Vagina (tissue), 2 donors: ENCODE measurements around the gene DNAH10. TPM values are rescaled to one million over a fixed set of nuclear protein-coding genes. Genes with fewer than 3 reads are reported as not detected.

Experiments
- DNase-seq, 2 donors: peaks; one replicate each; pipeline ENCODE4 v3.0.0-alpha.2; 2017; ENCODE audit errors: extremely low spot score in 2 of 2
- H3K27ac ChIP-seq: fragments of 200-600 bp; sonication (generic); one replicate; pipeline ENCODE4 v1.5.1; 2019
- H3K27me3 ChIP-seq: fragments of 200-600 bp; sonication (generic); one replicate; pipeline ENCODE4 v1.5.1; 2019
- H3K36me3 ChIP-seq, 2 donors: fragments of 200-600 bp; sonication (generic); one replicate each; pipeline ENCODE4 v1.5.1; 2017 to 2019
- H3K4me1 ChIP-seq: fragments of 200-600 bp; sonication (generic); one replicate; pipeline ENCODE4 v1.5.1; 2019
- H3K4me3 ChIP-seq, 2 donors: fragments of 200-600 bp; sonication (generic); 1 replicate in 1 of 2; 2 replicates in 1 of 2; pipeline ENCODE4 v1.5.1; 2016 to 2019
- H3K9me3 ChIP-seq: fragments of 200-600 bp; sonication (generic); one replicate; pipeline ENCODE4 v1.5.1; 2019
- POLR2A ChIP-seq, 2 donors: fragments of 450-650 bp; IDR thresholded peaks; one replicate each; pipeline ENCODE4 v1.6.1; 2017; ENCODE audit warnings: antibody characterized with exemption in 2 of 2, mild to moderate bottlenecking in 2 of 2, moderate library complexity in 2 of 2
- POLR2AphosphoS5 ChIP-seq, 2 donors: sonication (generic); formaldehyde crosslinking; IDR thresholded peaks; one replicate each; pipeline ENCODE4 v1.9.0; 2017; ENCODE audit warnings: antibody characterized with exemption in 2 of 2, mild to moderate bottlenecking in 2 of 2, low read depth in 1 of 2; ENCODE audit not compliant: insufficient read depth in 1 of 2
- intact Hi-C: fragments of 100-400 bp; cut with DNase I; formaldehyde crosslinking; loops from one replicate; pipeline ENCODE4 v1.15.1; 2023
- total RNA-seq: library from RNA; depleted of rRNA; stranded (reverse); fragments of >200 nt; gene quantifications from one replicate; pipeline ENCODE4 v1.2.3, GENCODE V29; 2016
- TF ChIP-seq, protein P1 (sequence below), 3 experiments: fragments of 450-650 bp in 2 of 3; fragments of 200-600 bp in 1 of 3; sonication (generic) in 1 of 3; IDR thresholded peaks; one replicate each; pipeline ENCODE4 v1.5.1; 2017 to 2019; ENCODE audit warnings: antibody characterized with exemption in 3 of 3, mild to moderate bottlenecking in 2 of 3, moderate library complexity in 2 of 3

The DNAH10 gene
- total RNA-seq, 1 donor from 2014 or later = not detected

DNA sequence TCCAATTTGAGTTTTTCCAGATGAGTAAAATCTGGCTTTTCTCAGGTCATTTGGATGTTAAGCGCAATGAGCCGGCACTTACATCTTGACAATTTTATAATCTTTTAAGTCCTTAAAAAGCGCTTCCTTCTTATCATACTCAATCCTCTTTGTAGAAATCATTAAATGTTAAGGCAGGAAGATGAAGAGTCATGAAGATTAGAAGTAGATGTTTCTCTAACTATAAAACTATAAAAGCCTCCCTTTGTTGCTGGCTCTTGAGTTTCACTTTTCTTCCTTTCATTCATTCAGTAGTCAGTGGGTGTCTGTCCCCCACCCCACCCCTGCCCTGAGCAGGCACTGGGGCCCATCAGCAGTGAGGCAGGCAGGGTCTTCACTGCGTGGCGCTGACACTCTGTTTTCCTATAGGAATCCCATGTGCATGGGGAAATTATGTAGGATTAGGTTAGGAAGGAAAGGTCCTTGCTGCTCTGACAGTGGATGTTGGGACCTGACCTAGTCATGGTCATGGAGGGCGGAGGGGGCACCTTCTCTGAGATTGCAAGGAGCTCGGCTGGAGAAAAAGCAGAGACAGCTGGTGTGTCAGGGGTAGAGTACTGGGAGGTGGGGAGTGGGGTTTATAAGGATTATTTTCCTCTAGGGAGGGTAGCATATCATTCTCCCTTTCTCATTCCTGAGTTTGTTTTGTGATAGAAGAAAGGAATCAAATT is 144.8 kb downstream of the DNAH10 start:
- peaks cover 14% of the 10 kb centered on the region for H3K4me1 ChIP-seq
- H3K27me3 ChIP-seq = no peaks in the 10 kb centered on the region
- intact Hi-C loops = no loop called here
- no peak for DNase-seq
- TF ChIP-seq POLR2AphosphoS5 (IDR thresholded peaks at IDR 0.05; ENCODE audit: insufficient read depth in 1 of 2, low read depth in 1 of 2) (no peak), POLR2A (IDR thresholded peaks at IDR 0.05) (no peak)
- TF ChIP-seq, protein P1, sequence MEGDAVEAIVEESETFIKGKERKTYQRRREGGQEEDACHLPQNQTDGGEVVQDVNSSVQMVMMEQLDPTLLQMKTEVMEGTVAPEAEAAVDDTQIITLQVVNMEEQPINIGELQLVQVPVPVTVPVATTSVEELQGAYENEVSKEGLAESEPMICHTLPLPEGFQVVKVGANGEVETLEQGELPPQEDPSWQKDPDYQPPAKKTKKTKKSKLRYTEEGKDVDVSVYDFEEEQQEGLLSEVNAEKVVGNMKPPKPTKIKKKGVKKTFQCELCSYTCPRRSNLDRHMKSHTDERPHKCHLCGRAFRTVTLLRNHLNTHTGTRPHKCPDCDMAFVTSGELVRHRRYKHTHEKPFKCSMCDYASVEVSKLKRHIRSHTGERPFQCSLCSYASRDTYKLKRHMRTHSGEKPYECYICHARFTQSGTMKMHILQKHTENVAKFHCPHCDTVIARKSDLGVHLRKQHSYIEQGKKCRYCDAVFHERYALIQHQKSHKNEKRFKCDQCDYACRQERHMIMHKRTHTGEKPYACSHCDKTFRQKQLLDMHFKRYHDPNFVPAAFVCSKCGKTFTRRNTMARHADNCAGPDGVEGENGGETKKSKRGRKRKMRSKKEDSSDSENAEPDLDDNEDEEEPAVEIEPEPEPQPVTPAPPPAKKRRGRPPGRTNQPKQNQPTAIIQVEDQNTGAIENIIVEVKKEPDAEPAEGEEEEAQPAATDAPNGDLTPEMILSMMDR (IDR thresholded peaks at IDR 0.05) = no peak
- no peaks in the 10 kb centered on the region for H3K36me3 ChIP-seq
- no peaks in the 10 kb centered on the region for H3K9me3 ChIP-seq
- no peak overlapping the region for H3K4me3 ChIP-seq
- peak overlapping the region; percentile 84 for H3K27ac ChIP-seq

DNA sequence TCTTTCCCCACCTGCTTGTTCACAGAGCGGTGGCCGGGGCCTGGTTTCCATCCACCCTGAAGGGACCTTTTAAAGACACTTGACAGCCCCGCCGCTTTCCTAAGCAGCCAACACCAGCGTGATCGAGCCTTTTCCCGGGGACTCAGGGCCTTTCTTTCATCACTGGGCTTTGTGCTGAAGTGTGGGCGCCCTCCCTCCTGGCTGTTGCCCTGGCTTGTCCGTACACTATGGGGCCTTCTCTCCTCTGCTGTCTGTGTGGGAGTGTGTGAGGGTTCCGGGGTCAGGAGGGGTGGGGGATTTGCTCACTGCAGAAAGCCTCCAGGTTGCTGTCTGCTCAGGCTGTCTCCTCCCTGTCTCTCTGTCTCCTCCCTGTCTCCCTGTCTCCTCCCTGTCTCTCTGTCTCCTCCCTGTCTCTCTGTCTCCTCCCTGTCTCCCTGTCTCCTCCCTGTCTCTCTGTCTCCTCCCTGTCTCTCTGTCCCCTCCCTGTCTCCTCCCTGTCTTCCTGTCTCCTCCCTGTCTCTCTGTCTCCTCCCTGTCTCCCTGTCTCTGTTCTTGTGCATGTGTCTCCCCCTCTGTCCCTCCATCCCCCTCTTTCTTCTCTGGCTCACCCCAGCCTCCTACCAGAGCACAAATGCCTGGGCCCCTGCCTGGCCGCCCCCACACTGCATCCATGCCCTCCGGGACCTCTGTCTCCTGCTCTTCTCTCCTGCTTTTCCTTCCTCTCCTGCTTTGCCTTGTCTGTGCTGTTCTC is 145.8 kb downstream of the DNAH10 start:
- intact Hi-C loops = no loop called here
- H3K9me3 ChIP-seq = no peaks in the 10 kb centered on the region
- H3K27ac ChIP-seq = peak overlapping the region; percentile 84
- peak overlapping the region in 1 of 2 donors; percentile 15 for H3K4me3 ChIP-seq
- no peak for DNase-seq
- TF ChIP-seq, protein P1 (IDR thresholded peaks at IDR 0.05) = no peak
- TF ChIP-seq POLR2AphosphoS5 (IDR thresholded peaks at IDR 0.05; ENCODE audit: insufficient read depth in 1 of 2, low read depth in 1 of 2) = no peak
- peaks cover 14% of the 10 kb centered on the region for H3K4me1 ChIP-seq
- no peaks in the 10 kb centered on the region for H3K36me3 ChIP-seq
- no peaks in the 10 kb centered on the region for H3K27me3 ChIP-seq

DNA sequence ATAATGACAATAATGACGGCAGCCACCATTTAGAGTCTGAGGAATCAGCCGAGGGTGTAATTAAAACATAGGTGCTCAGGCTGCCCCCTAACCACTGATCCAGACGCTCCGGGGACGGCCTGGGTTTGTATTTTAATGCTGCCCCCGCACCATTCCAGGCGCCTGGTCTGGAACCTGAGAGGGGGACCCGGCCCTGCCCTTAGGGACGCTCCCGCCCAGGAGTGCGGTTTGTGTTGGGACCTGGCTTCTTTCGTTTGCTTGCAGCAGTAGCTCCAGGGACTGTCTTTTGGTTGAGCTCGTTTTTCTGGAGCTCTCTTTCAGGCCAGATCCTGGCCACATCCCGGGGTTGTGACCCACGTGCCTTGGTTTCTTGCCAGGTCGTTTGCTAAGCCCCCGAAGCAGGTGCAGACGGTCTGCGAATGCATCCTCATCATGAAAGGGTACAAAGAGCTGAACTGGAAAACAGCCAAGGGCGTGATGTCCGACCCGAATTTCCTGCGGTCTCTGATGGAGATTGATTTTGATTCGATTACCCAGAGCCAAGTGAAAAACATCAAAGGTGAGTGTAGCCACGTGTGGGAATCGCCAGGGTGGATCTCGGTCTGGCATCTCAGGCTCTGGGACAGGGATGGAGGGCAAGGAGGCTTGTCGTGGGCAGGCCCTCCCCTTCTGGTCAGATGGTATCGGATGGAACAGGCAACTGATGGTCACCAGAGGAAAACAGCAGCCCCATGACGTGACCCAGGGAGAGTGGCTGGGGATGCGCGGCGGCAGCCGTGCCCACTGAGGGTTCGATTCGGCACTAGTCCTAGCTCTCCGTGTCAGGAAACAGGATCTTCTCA is 147.0 kb downstream of the DNAH10 start:
- Histone ChIP-seq H3K9me3 (no peaks in the 10 kb centered on the region), H3K36me3 (no peaks in the 10 kb centered on the region), H3K27ac (no peak overlapping the region), H3K27me3 (no peaks in the 10 kb centered on the region), H3K4me3 (no peak overlapping the region), H3K4me1 (peaks cover 14% of the 10 kb centered on the region)
- DNase-seq = no peak
- intact Hi-C loops = no loop called here
- TF ChIP-seq POLR2AphosphoS5 (IDR thresholded peaks at IDR 0.05; ENCODE audit: insufficient read depth in 1 of 2, low read depth in 1 of 2) = no peak
- no peak for TF ChIP-seq POLR2A (IDR thresholded peaks at IDR 0.05)
- TF ChIP-seq, protein P1 (IDR thresholded peaks at IDR 0.05) = no peak

DNA sequence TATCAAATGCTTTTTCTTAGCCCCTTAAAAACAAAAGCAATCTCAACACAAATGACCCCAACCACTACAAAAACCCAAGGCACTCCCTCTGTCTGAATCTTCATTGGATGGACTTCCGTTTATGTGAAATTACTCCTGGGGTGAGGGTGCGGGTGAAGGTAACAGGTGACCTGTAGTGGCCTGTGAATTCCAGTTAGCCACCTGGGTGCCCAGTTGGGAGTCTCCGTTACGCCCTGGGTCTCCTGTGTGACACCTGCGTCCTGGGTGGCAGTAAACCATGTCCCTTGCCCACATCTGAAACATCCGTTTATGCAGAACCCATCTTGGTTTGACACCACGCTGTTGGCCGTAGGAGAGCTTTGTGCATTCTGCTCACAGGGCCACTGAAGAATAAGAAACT is 148.0 kb downstream of the DNAH10 start:
- TF ChIP-seq POLR2AphosphoS5 (IDR thresholded peaks at IDR 0.05; ENCODE audit: insufficient read depth in 1 of 2, low read depth in 1 of 2) = no peak
- no peak for TF ChIP-seq POLR2A (IDR thresholded peaks at IDR 0.05)
- TF ChIP-seq, protein P1 (IDR thresholded peaks at IDR 0.05) = no peak
- intact Hi-C loops = no loop called here

More for the DNA sequence above, 148.0 kb downstream of the DNAH10 start:
- H3K27ac ChIP-seq = no peak overlapping the region
- H3K4me1 ChIP-seq = peaks cover 14% of the 10 kb centered on the region
- no peak overlapping the region for H3K4me3 ChIP-seq
- H3K9me3 ChIP-seq = no peaks in the 10 kb centered on the region
- H3K27me3 ChIP-seq = no peaks in the 10 kb centered on the region
- no peak for DNase-seq
- H3K36me3 ChIP-seq = no peaks in the 10 kb centered on the region
